NCI-H510A treated with DMSO at 0.1 percent for 48 hours (cell line): Measurements from ENCODE around the gene WDR89.
"Not testable (repeated sequence)": the region's sequence is repeated elsewhere in the genome, so short reads cannot be mapped to it uniquely, and the experiment has no call there.

Source experiments
- DNase-seq: peaks from one replicate; lab custom pipeline; 2025; lab: John Stamatoyannopoulos, UW

The WDR89 gene

GRCh38 chr14:63641473-63642228, at the start of gene WDR89:
WDR89 (minus strand) TSS chr14:63641871; CDS start chr14:63599942, 41,929 bp downstream.
- DNase-seq: peak; percentile 97

GRCh38 chr14:63689132-63689531, 47.5 kb upstream of the WDR89 start:
- DNase-seq: no peak

DNA sequence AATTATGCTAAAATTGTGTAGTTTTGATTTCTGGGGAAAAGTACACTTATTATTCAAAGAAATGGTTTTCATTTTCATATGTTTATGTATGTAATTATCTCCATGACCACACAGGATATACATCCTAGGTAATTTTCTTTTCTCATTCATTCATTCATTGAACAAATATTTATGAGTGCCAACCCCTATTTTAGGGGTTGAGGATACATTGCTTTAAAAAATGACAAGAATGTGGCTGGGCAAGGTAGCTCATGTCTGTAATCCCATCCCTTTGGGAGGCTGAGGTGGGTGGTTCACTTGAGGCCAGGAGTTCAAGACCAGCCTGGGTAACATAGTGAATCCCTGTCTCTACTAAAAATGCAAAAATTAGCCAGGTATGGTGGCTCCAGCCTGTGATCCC, 45.3 kb upstream of the WDR89 start:
- DNase-seq: no peak

GRCh38 chr14:63685401-63685800, 43.7 kb upstream of the WDR89 start:
- DNase-seq: no peak

DNA sequence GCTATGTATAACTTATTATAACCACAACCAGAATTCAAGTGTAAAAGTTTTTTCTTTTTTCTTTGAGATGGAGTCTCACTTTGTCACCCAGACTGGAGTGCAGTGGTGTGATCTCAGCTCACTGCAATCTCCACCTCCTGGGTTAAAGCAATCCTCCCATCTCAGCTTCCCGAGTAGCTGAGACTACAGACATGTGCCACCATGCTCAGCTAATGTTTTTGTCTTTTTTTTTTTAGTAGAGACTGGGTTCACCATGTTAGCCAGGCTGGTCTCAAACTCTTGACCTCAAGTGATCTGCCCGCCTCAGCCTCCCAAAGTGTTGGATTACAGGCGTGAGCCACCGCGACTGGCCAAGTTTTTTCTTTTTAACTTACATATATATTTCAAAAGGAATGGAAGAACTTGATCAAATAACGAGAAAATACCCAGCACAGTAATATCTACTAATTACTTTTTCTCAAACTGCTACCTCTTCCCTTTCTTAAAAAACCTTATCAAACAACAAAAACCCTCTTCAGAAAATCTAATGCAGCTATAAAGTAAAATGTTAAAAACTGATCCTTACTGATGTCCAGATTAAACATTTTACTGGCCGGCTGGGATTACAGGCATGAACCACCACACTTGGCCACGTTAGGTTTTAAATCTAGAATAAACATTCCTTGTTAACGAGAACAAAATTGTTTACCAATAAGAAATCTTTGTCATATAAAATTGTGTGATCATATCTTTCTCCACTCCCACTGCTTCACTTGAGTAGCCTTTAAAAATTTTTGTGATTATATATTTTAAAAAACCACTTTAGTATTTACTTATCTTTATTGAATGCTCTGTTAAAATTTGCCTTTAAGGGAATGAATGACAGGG, 41.3 kb upstream of the WDR89 start:
- no peak for DNase-seq

DNA sequence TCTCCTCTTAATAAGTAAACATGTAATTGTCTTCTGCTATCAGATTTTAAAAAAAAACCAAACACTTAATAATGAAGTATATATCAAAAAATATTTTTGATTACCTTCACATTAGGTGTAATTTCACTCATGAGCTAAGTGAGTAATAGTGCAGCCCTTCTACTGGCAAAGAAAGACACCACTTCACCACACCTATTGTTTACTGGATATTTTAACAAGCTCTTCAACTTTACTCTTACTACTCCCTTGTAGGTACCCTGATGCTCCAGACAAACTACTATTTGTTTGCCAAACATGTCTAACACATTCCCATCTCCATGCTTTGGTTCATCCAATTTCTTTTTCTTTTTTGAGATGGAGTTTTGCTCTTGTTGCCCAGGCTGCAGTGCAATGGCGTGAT, 36.9 kb upstream of the WDR89 start:
- no peak for DNase-seq

DNA sequence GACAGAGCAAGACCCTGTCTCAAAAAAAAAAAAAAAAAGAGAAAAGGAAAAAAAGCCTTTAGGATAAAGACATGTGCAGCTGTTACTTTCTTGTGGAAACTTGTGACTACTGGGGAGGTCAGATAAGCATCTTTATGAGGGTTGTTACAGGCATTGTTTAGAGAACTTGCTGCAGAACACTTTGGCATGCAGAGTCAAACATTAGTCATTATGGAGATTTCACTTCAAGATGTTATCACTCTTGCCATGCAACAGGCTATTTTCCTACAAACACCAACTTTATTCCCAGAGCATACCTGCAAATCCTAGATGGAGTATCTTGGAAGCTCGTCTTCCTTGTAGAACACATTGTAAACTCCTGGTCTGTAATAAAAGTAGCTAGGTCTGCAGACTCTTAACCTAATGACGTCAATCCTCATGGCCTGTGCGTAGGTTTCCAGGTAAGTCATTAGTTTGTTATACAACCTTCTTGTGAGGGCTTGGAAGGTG, 36.3 kb upstream of the WDR89 start:
- DNase-seq: no peak

DNA sequence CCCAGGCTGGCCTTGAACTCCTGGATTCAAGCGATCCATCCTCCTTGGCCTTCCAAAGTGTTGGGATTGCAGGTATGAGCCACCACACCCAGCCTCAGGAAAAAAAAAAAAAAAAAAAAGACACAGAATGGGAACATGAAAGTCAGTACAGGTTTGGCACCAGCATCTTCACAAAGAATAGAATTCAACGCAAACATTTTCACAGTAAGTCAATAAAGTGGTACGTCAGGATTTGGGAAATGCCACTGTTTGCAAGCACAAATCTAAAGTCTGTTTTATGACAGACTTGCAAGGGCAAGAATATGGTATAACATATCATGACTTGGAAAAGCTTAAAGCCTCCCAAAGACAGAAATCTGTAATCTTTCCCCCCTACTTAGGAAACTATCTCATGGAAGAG, 34.9 kb upstream of the WDR89 start:
- DNase-seq: no peak

DNA sequence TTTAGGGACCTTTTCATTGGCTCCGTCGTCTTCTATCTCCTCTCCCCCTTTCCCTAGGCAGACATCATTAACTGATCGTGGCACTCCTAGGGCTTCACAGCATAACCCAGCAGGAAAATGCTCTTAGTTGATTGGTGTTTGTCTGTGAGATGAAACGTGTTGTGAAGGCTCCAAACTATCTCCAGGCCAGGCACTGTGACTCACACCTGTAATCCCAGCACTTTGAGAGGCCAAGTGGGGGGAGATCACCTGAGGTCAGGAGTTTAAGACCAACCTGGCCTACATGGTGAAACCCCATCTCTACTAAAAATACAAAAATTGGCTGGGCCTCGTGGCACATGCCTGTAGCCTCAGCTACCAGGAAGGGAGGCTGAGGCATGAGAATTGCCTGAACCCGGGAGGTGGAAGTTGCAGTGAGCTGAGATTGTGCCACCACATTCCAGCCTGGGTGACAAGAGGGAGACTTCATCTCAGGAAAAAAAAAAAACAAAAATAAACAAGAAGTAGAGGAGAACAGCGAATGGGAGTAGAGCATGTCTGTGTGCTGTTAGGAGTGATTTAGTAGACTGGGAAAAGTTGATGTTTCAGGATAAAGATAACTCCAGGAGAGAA, 32.3 kb upstream of the WDR89 start:
- no peak for DNase-seq

GRCh38 chr14:63673255-63673654, 31.6 kb upstream of the WDR89 start:
- DNase-seq: no peak

- DNase-seq: peak; percentile 11
These were observed 30.9 kb upstream of the WDR89 start for GRCh38 chr14:63672417-63673180.

DNA sequence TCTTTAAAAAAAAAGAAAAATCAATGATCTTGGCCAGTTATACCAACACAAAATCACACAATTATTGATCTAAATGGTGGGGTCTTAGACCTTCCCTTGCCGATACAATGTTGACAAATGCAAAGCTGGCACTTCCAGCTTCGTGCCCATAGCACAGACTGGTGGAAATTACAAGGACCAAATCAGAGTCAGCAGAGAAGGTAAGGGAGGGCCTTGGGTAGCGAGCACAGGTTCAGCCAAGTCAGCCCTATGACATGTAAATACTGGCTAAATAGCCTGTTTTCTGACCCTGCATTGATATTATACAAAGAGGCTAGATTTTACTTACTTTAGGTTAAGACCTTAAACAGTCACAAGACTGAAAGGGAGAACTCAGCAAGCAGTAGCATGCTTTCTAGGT, 30.3 kb upstream of the WDR89 start:
- no peak for DNase-seq

DNA sequence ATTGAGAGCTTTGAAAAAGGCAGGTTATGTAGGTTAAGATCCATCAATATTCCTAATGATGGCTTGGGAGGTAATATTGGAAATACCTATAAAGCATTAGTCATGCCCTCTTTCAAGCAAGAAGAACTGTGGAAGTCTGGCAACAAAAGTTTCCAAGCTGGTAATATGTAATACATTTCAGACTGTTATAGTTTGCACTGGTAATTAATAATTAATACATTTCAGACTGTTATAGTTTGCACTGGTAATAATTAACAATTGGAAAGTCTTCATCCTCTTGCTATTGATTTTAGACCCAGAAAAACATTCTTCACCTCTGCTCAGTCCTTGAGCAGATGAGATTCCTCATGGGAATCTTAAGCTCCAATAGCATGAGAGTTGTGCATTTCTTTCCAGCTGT, 29.0 kb upstream of the WDR89 start:
- DNase-seq: no peak

GRCh38 chr14:63666335-63666734, 24.7 kb upstream of the WDR89 start:
- no peak for DNase-seq

GRCh38 chr14:63663428-63664341, 22.0 kb upstream of the WDR89 start:
- DNase-seq: no peak

GRCh38 chr14:63662776-63663175, 21.1 kb upstream of the WDR89 start:
- peak; percentile 14 for DNase-seq

DNA sequence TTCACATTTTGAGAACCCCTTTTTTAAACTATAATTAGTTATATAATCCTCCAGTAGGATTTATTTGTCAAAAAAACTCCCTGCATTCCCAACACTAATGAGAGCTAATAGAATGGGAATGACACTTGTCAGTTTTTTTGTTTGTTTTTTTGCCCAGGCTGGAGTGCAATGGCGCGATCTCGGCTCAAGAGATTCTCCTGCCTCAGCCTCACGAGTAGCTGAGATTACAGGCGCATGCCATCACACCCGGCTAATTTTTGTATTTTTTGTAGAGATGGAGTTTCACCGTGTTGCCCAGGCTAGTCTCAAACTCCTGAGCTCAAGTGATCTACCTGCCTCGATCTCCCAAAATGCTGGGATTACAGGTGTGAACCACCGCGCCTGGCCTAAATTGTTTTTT, 20.2 kb upstream of the WDR89 start:
- not testable (repeated sequence) for DNase-seq

- DNase-seq: no peak
These were observed 18.1 kb upstream of the WDR89 start for GRCh38 chr14:63659726-63660125.

DNA sequence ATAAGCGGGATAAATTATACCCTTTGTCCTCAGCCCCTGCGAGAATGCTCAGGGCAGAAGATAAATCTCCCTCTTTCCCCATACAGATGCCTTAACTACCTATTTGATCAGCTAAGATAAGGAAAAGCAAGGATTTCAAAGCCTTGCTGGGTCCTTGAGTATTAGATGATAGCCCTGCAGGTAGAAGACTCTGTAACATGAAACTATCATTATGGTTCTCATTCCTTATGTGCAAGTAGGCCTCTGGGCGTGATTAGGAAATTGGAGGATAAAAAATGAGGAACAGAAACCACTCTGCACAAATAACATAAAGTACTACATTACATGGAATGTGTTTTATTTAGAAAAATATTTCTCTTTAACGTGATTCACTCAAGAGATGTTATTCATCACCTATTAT, 14.5 kb upstream of the WDR89 start:
- DNase-seq: no peak

DNA sequence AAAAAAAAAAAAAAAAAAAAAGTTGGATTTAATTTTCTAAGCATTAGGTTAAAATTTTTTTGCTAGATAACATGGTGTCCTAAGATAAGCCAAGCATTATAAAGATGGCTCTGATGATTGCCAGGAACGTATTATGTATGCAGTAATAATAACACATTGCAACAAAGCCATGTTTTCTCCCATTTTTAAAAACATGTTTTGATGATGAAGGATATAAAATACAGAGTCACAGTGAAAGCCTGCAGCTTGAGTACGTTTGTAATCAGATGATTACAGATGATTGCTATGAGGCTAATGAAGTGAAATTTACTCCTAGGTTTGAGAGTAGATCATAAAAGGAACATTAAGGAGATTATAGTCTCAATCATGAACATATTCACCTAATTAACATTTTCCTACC, 13.3 kb upstream of the WDR89 start:
- no peak for DNase-seq

- no peak for DNase-seq
These were observed 12.7 kb upstream of the WDR89 start for GRCh38 chr14:63654346-63654745.
